IMR-90 (cell line): ENCODE results near the gene TMEM114. TPM values are rescaled to one million over a fixed set of nuclear protein-coding genes. Genes with fewer than 3 reads are reported as not detected.

Experiments used
- ATAC-seq: fragments of 200-7000 bp; cut with Tn5 transposase; 2 replicates; pipeline ENCODE4 v1.9.1; 2020; ENCODE audit warnings: low read depth, mild to moderate bottlenecking, moderate library complexity
- BruUV-seq: library from RNA; stranded (reverse); fragments of 400-500 nt; replicated peaks from 2 replicates; lab custom pipeline; 2021; lab: Mats Ljungman, UMichigan
- CTCF ChIA-PET: fragments of 300-600 bp; formaldehyde crosslinking; extraction: SDS; loops from one replicate; lab custom pipeline; 2021; ENCODE audit warnings: antibody characterized with exemption; lab: Yijun Ruan, JAX
- POLR2A ChIA-PET: fragments of 300-600 bp; sonication (Branson Sonifier 250); formaldehyde crosslinking; loops from one replicate; lab custom pipeline; 2022; ENCODE audit warnings: antibody characterized with exemption; ENCODE audit not compliant: unreplicated experiment; lab: Charles Lee
- DNase-seq: peaks from one replicate; pipeline ENCODE4 v3.0.0; 2013
- H2AFZ ChIP-seq: replicated peaks from 2 replicates; pipeline ENCODE3; 2013; ENCODE audit warnings: low read length, mild to moderate bottlenecking; ENCODE audit not compliant: poor library complexity
- H2AK5ac ChIP-seq: 2 replicates; pipeline ENCODE4 v1.6.1; 2013; ENCODE audit warnings: low read depth, low read length, inconsistent platforms
- H2AK9ac ChIP-seq: replicated peaks from 2 replicates; pipeline ENCODE3; 2013; ENCODE audit warnings: mild to moderate bottlenecking, low read depth, low read length, moderate library complexity; ENCODE audit not compliant: poor library complexity
- H2BK120ac ChIP-seq: 2 replicates; pipeline ENCODE4 v1.6.1; 2013; ENCODE audit warnings: low read depth, low read length, inconsistent platforms
- H2BK15ac ChIP-seq: 3 replicates; pipeline ENCODE4 v1.6.1; 2013; ENCODE audit warnings: low read depth, low read length, inconsistent platforms
- H2BK20ac ChIP-seq: 2 replicates; pipeline ENCODE4 v1.6.1; 2013; ENCODE audit warnings: low read depth, mild to moderate bottlenecking, inconsistent platforms, low read length, moderate library complexity
- H2BK5ac ChIP-seq: 2 replicates; pipeline ENCODE4 v1.6.1; 2013; ENCODE audit warnings: mild to moderate bottlenecking, low read depth, low read length, inconsistent platforms; ENCODE audit not compliant: poor library complexity, severe bottlenecking
- H3K14ac ChIP-seq: replicated peaks from 2 replicates; pipeline ENCODE4 v1.6.1; 2013; ENCODE audit warnings: low read depth, low read length, inconsistent platforms
- H3K18ac ChIP-seq: 2 replicates; pipeline ENCODE4 v1.6.1; 2013; ENCODE audit warnings: low read depth, low read length, control low read depth
- H3K23ac ChIP-seq: 2 replicates; pipeline ENCODE4 v1.6.1; 2013; ENCODE audit warnings: low read depth, low read length, inconsistent platforms
- H3K27ac ChIP-seq: 2 replicates; pipeline ENCODE4 v1.5.1; 2013; ENCODE audit warnings: mild to moderate bottlenecking, control low read depth, low read length; ENCODE audit not compliant: insufficient read depth
- H3K27me3 ChIP-seq: 2 replicates; pipeline ENCODE4 v1.6.1; 2013; ENCODE audit warnings: low read length; ENCODE audit not compliant: control insufficient read depth, insufficient read depth
- H3K36me3 ChIP-seq: 2 replicates; pipeline ENCODE4 v1.6.1; 2013; ENCODE audit warnings: low read length, mixed read lengths; ENCODE audit not compliant: control insufficient read depth, insufficient read depth
- H3K4ac ChIP-seq: 2 replicates; pipeline ENCODE4 v1.6.1; 2013; ENCODE audit warnings: low read depth, low read length, inconsistent platforms
- H3K4me1 ChIP-seq: 2 replicates; pipeline ENCODE4 v1.6.1; 2013; ENCODE audit warnings: low read length, mixed read lengths; ENCODE audit not compliant: control insufficient read depth, insufficient read depth
- H3K4me2 ChIP-seq: 2 replicates; pipeline ENCODE4 v1.6.1; 2013; ENCODE audit warnings: low read depth, mild to moderate bottlenecking, control low read depth, low read length, moderate library complexity
- H3K4me3 ChIP-seq: 2 replicates; pipeline ENCODE4 v1.5.1; 2013; ENCODE audit warnings: low read depth, mild to moderate bottlenecking, control low read depth, low read length, moderate library complexity; ENCODE audit not compliant: insufficient read depth
- H3K56ac ChIP-seq: 2 replicates; pipeline ENCODE4 v1.6.1; 2013; ENCODE audit warnings: low read length, inconsistent platforms; ENCODE audit not compliant: insufficient read depth; ENCODE audit errors: extremely low read depth
- H3K79me1 ChIP-seq, 2 experiments: 2 replicates each; pipeline ENCODE4 v1.6.1; 2013; ENCODE audit warnings: low read length in 2 of 2, inconsistent platforms in 1 of 2, low read depth in 1 of 2
- H3K9ac ChIP-seq: 2 replicates; pipeline ENCODE4 v1.6.1; 2013; ENCODE audit warnings: low read depth, low read length, control low read depth
- H3K9me1 ChIP-seq: 2 replicates; pipeline ENCODE4 v1.6.1; 2013; ENCODE audit warnings: low read length, inconsistent platforms; ENCODE audit not compliant: insufficient read depth
- H3K9me3 ChIP-seq: 2 replicates; pipeline ENCODE4 v1.6.1; 2013; ENCODE audit warnings: low read length; ENCODE audit not compliant: control insufficient read depth, insufficient read depth
- H4K20me1 ChIP-seq: 2 replicates; pipeline ENCODE4 v1.6.1; 2013; ENCODE audit warnings: low read length, inconsistent platforms; ENCODE audit not compliant: insufficient read depth
- H4K5ac ChIP-seq: 2 replicates; pipeline ENCODE4 v1.6.1; 2013; ENCODE audit warnings: mild to moderate bottlenecking, low read depth, low read length, control low read depth
- H4K8ac ChIP-seq, 2 experiments: 2 replicates each; pipeline ENCODE4 v1.6.1; 2013; ENCODE audit warnings: low read depth in 2 of 2, low read length in 2 of 2, control low read depth in 1 of 2, inconsistent platforms in 1 of 2
- H4K91ac ChIP-seq: 2 replicates; pipeline ENCODE4 v1.6.1; 2013; ENCODE audit warnings: low read depth, low read length, inconsistent platforms; ENCODE audit not compliant: insufficient read depth
- BHLHE40 ChIP-seq: fragments of 150-350 bp; IDR thresholded peaks from 2 replicates; pipeline ENCODE4 v1.6.1; 2016; ENCODE audit warnings: mild to moderate bottlenecking, low read depth, low read length
- CEBPB ChIP-seq: IDR thresholded peaks from 2 replicates; pipeline ENCODE4 v1.6.1; 2012; ENCODE audit warnings: low read depth, low read length, improper control_type of control experiment
- CHD1 ChIP-seq: IDR thresholded peaks from 2 replicates; pipeline ENCODE4 v1.6.1; 2012; ENCODE audit warnings: low read depth, low read length, improper control_type of control experiment
- CTCF ChIP-seq: conservative IDR thresholded peaks from 2 replicates; pipeline ENCODE4 v1.5.1; 2012; ENCODE audit warnings: mild to moderate bottlenecking, low read depth, low read length, improper control_type of control experiment
- ELK1 ChIP-seq: fragments of 150-350 bp; IDR thresholded peaks from 2 replicates; pipeline ENCODE4 v1.6.1; 2016; ENCODE audit warnings: low read depth, mild to moderate bottlenecking, low read length, moderate library complexity, borderline replicate concordance
- FOS ChIP-seq: fragments of 150-350 bp; IDR thresholded peaks from 2 replicates; pipeline ENCODE4 v1.6.1; 2016; ENCODE audit warnings: low read depth, low read length
- MAFK ChIP-seq: IDR thresholded peaks from 2 replicates; pipeline ENCODE4 v1.6.1; 2012; ENCODE audit warnings: low read depth, low read length, improper control_type of control experiment
- POLR2A ChIP-seq: IDR thresholded peaks from 2 replicates; pipeline ENCODE4 v1.6.1; 2012; ENCODE audit warnings: mild to moderate bottlenecking, low read depth, low read length
- RCOR1 ChIP-seq: IDR thresholded peaks from 2 replicates; pipeline ENCODE4 v1.6.1; 2012; ENCODE audit warnings: mild to moderate bottlenecking, low read length, improper control_type of control experiment; ENCODE audit not compliant: insufficient replicate concordance
- RFX5 ChIP-seq: IDR thresholded peaks from 2 replicates; pipeline ENCODE4 v1.8.0; 2012; ENCODE audit warnings: low read depth, mild to moderate bottlenecking, low read length, moderate library complexity
- USF2 ChIP-seq: fragments of 150-350 bp; IDR thresholded peaks from 2 replicates; pipeline ENCODE4 v1.6.1; 2017; ENCODE audit warnings: mild to moderate bottlenecking, antibody characterized with exemption, low read length, low read depth
- WGBS, 2 experiments: methylation state at CpG; one replicate each; pipeline versions ENCODE4 v1.1.5 to v1.1.7; 2013; ENCODE audit warnings: missing lambda C conversion rate in 2 of 2; ENCODE audit not compliant: insufficient read length in 1 of 2; ENCODE audit errors: extremely low coverage in 2 of 2; 5-methylcytosine and 5-hydroxymethylcytosine counted together
- dilution Hi-C: fragments of 300-500 bp; cut with HindIII; formaldehyde crosslinking; loops from one replicate; pipeline ENCODE4 v1.14.3; 2018; ENCODE audit warnings: low sequenced_read_pairs; ENCODE audit not compliant: unreplicated experiment
- in situ Hi-C: fragments of 300-500 bp; cut with MboI; formaldehyde crosslinking; loops from 3 replicates; pipeline ENCODE4 v1.14.3; 2019; ENCODE audit warnings: low sequenced_read_pairs, inconsistent platforms, mixed read lengths
- intact Hi-C: fragments of 100-400 bp; cut with micrococcal nuclease; formaldehyde crosslinking; loops from 2 replicates; pipeline ENCODE4 v1.10.0; 2022
- polyA plus RNA-seq, 3 experiments: library from polyadenylated mRNA; depleted of rRNA; stranded (reverse); fragments of >200 nt; gene quantifications; 2 replicates each; pipeline ENCODE4 v1.2.3, GENCODE V29; 2012; ENCODE audit warnings: low replicate concordance in 1 of 3
- total RNA-seq: library from RNA; depleted of rRNA; stranded (reverse); fragments of >200 nt; gene quantifications from 2 replicates; pipeline ENCODE4 v1.2.3, GENCODE V29; 2012

TMEM114 gene
- total and polyA plus RNA-seq, 2 of the 4 experiments (the other 2 are of a cell fraction): not detected

- Histone ChIP-seq H2BK20ac (no peak overlapping the region), H2AK5ac (no peak overlapping the region; the same call in 1 of the 2 replicates), H2BK15ac (no peak overlapping the region), H2AFZ (no peak overlapping the region), H3K36me3 (no peaks in the 10 kb centered on the region), H3K27me3 (peaks cover 8% of the 10 kb centered on the region), H3K23ac (no peak overlapping the region), H2BK5ac (no peak overlapping the region), H3K27ac (no peak overlapping the region), H4K8ac (no peak overlapping the region), H3K4ac (no peak overlapping the region), H3K9me3 (no peaks in the 10 kb centered on the region), H2BK120ac (no peak overlapping the region), H3K79me1 (no peaks in the 10 kb centered on the region), H3K14ac (no peak overlapping the region), H3K4me2 (no peak overlapping the region), H3K18ac (no peak overlapping the region), H2AK9ac (no peak overlapping the region), H3K4me1 (peaks cover 1% of the 10 kb centered on the region), H3K4me3 (no peak overlapping the region), H4K91ac (no peak overlapping the region), H4K5ac (no peak overlapping the region), H3K9me1 (peaks cover 3% of the 10 kb centered on the region; the same call in 1 of the 2 replicates), H4K20me1 (no peaks in the 10 kb centered on the region), H3K9ac (no peak overlapping the region), H3K56ac (no peak overlapping the region)
- WGBS, 2 experiments: no CpG with 5 or more reads among the region's 11 CpGs
- TF ChIP-seq FOS: no peak
- no peak for TF ChIP-seq RCOR1
- TF ChIP-seq CEBPB: no peak
- TF ChIP-seq ELK1: no peak
- TF ChIP-seq RFX5: no peak
- TF ChIP-seq BHLHE40: no peak
- no peak for TF ChIP-seq CTCF
- TF ChIP-seq CHD1: no peak
- no peak for TF ChIP-seq POLR2A
- TF ChIP-seq USF2: no peak
- TF ChIP-seq MAFK: no peak
- in situ Hi-C loops: loop anchor here (25.0 kb wide), 1 partner anchor 565 kb away; no protein-coding TSS in a partner anchor
- POLR2A ChIA-PET: no interaction called here
- intact Hi-C loops: no loop called here
- DNase-seq (no peak), ATAC-seq (no peak)
- CTCF ChIA-PET: interaction anchor here (1.1 kb wide), 2 partner anchors 9 to 1938 kb away, joined by 3 read pairs; no protein-coding TSS in a partner anchor
- dilution Hi-C loops: no loop called here
- no TSS peak for BruUV-seq
Measured at GRCh38 chr16:8572063-8572918, 18.0 kb downstream of the TMEM114 start.
